Transverse colon (tissue), 4 donors: ENCODE data around the gene SLC22A15. TPM values are rescaled to one million over a fixed set of nuclear protein-coding genes. Genes with fewer than 3 reads are reported as not detected.
A peak's percentile ranks its signal among the peaks of the same experiment; 100 is the strongest.
"Not testable (repeated sequence)": the region's sequence is repeated elsewhere in the genome, so short reads cannot be mapped to it uniquely, and the experiment has no call there.

Experiments used
- DNase-seq: peaks from one replicate; pipeline ENCODE4 v3.0.0-alpha.2; 2019
- H3K27ac ChIP-seq, 4 donors: fragments of 200-600 bp; sonication (generic); 2 replicates each; pipeline ENCODE4 v1.5.1; 2016 to 2018; ENCODE audit warnings: inconsistent platforms in 4 of 4
- H3K27me3 ChIP-seq: fragments of 200-600 bp; sonication (generic); 2 replicates; pipeline ENCODE4 v1.5.1; 2017; ENCODE audit warnings: inconsistent platforms
- H3K36me3 ChIP-seq, 4 donors: fragments of 200-600 bp; sonication (generic); 2 replicates each; pipeline ENCODE4 v1.5.1; 2017 to 2019; ENCODE audit warnings: inconsistent platforms in 4 of 4
- H3K4me1 ChIP-seq, 4 donors: fragments of 200-600 bp; sonication (generic); 2 replicates each; pipeline ENCODE4 v1.5.1; 2017 to 2020; ENCODE audit warnings: inconsistent platforms in 4 of 4
- H3K4me3 ChIP-seq, 4 donors: fragments of 200-600 bp; sonication (generic); 1 replicate in 1 of 4; 2 replicates in 3 of 4; pipeline versions ENCODE4 v1.5.1 to v1.6.1; 2017 to 2019; ENCODE audit warnings: inconsistent platforms in 4 of 4
- H3K9me3 ChIP-seq, 2 donors: fragments of 200-600 bp; sonication (generic); 2 replicates each; pipeline ENCODE4 v1.5.1; 2017 to 2019; ENCODE audit warnings: inconsistent platforms in 2 of 2
- EP300 ChIP-seq: sonication (generic); formaldehyde crosslinking; IDR thresholded peaks from one replicate; pipeline ENCODE4 v1.6.1; 2017; ENCODE audit warnings: antibody characterized with exemption, low read depth
- POLR2A ChIP-seq: fragments of 450-650 bp; IDR thresholded peaks from one replicate; pipeline ENCODE4 v1.6.1; 2016; ENCODE audit warnings: antibody characterized with exemption, mild to moderate bottlenecking, moderate library complexity
- POLR2AphosphoS5 ChIP-seq, 3 donors: sonication (generic); formaldehyde crosslinking; IDR thresholded peaks; one replicate each; pipeline ENCODE4 v1.6.1; 2016; ENCODE audit warnings: antibody characterized with exemption in 3 of 3
- WGBS, 2 donors: methylation state at CpG; one replicate each; pipeline ENCODE4 v1.1.5; 2018; ENCODE audit warnings: low coverage in 1 of 2; 5-methylcytosine and 5-hydroxymethylcytosine counted together
- in situ Hi-C, 4 donors: fragments of 200-750 bp; cut with MboI; loops; one replicate each; pipeline versions ENCODE4 v1.15.0 to v1.15.1; 2017; ENCODE audit warnings: low sequenced_read_pairs in 3 of 4, low pct_ligation_motif_present in 1 of 4, low pct_unique_long_range_greater_than_20kb in 1 of 4
- intact Hi-C: fragments of 100-400 bp; cut with DNase I; formaldehyde crosslinking; loops from one replicate; pipeline ENCODE4 v1.15.1; 2023; ENCODE audit warnings: low total_unique reads
- total RNA-seq, 4 donors: library from RNA; depleted of rRNA; stranded (reverse); fragments of >200 nt; gene quantifications; one replicate each; pipeline ENCODE4 v1.1.0, GENCODE V29; 2016
- TF ChIP-seq, protein P1 (sequence below), 5 experiments: fragments of 200-600 bp in 3 of 5; fragments of 450-650 bp in 2 of 5; sonication (generic) in 3 of 5; IDR thresholded peaks; 1 replicate in 2 of 5; 2 replicates in 3 of 5; pipeline ENCODE4 v1.5.1; 2016 to 2017; ENCODE audit warnings: antibody characterized with exemption in 5 of 5, inconsistent platforms in 3 of 5, mild to moderate bottlenecking in 2 of 5, moderate library complexity in 1 of 5

Gene SLC22A15
- total RNA-seq, 4 donors from 2014 or later, result 1.9 to 5.6 (median 3.4) TPM

GRCh38 chr1:115958866-115959265 is 17.4 kb upstream of the SLC22A15 start:
- WGBS, 2 donors, result 81 to 95% methylated on average over 2 of the region's 2 CpGs
- Histone ChIP-seq H3K4me3 (no peak overlapping the region), H3K36me3 (no peaks in the 10 kb centered on the region), H3K27me3 (peaks cover 9% of the 10 kb centered on the region), H3K4me1 (no peaks in the 10 kb centered on the region), H3K9me3 (no peaks in the 10 kb centered on the region), H3K27ac (no peak overlapping the region)
- intact Hi-C loops, result no loop called here
- TF ChIP-seq EP300, result no peak
- no peak for TF ChIP-seq POLR2AphosphoS5 (IDR thresholded peaks at IDR 0.05)
- TF ChIP-seq, protein P1, sequence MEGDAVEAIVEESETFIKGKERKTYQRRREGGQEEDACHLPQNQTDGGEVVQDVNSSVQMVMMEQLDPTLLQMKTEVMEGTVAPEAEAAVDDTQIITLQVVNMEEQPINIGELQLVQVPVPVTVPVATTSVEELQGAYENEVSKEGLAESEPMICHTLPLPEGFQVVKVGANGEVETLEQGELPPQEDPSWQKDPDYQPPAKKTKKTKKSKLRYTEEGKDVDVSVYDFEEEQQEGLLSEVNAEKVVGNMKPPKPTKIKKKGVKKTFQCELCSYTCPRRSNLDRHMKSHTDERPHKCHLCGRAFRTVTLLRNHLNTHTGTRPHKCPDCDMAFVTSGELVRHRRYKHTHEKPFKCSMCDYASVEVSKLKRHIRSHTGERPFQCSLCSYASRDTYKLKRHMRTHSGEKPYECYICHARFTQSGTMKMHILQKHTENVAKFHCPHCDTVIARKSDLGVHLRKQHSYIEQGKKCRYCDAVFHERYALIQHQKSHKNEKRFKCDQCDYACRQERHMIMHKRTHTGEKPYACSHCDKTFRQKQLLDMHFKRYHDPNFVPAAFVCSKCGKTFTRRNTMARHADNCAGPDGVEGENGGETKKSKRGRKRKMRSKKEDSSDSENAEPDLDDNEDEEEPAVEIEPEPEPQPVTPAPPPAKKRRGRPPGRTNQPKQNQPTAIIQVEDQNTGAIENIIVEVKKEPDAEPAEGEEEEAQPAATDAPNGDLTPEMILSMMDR (IDR thresholded peaks at IDR 0.05), result no peak
- no peak for TF ChIP-seq POLR2A
- in situ Hi-C loops, result no loop called here
- no peak for DNase-seq

DNA sequence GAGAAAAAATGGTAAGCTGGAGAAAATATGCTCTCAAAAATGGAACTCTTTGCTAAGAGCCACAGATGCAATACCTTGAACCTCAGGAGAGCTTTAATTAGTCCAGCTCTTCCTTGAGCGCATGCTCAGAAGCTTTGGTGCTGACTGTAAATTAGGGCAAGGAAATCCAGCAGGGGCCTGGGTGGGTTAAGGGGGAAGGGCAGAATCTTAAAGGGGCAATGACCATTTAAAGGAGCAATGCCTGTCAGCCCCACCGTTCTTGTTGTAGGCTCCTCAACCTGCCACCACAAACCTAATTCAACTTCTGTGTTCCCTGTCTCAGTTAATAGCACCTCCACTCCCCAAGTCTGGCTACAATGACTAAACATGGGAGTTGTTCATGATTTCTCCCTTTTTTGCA is 6.8 kb upstream of the SLC22A15 start:
- Histone ChIP-seq H3K4me1 (no peaks in the 10 kb centered on the region), H3K9me3 (no peaks in the 10 kb centered on the region), H3K27me3 (peaks cover 13% of the 10 kb centered on the region), H3K27ac (no peak overlapping the region), H3K36me3 (no peaks in the 10 kb centered on the region), H3K4me3 (no peak overlapping the region)
- 17 to 40% methylated on average over 1 to 2 of the region's 2 CpGs for WGBS, 2 donors
- intact Hi-C loops (no loop called here), in situ Hi-C loops (no loop called here)
- no peak for DNase-seq
- no peak for TF ChIP-seq EP300
- TF ChIP-seq POLR2AphosphoS5 (IDR thresholded peaks at IDR 0.05), result no peak
- no peak for TF ChIP-seq POLR2A
- TF ChIP-seq, protein P1 (IDR thresholded peaks at IDR 0.05), result no peak

DNA sequence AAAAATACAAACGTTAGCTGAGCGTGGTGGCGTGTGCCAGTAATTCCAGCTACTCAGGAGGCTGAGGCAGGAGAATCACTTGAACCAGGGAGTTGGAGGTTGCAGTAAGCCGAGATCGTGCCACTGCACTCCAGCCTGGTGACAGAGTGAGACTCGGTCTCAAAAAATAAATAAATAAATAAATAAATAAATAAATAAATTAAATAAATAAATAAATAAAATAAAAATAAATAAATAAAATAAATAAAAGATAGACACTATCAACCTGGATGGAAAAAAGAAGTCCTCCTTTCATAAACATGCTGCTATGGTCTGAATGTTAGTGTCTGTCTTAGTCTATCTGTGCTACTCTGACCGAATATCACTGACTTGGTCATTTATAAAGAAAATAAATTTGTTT is 4.5 kb upstream of the SLC22A15 start:
- 97 to 100% methylated on average over 3 to 7 of the region's 7 CpGs for WGBS, 2 donors
- H3K4me1 ChIP-seq, in situ Hi-C loops, H3K9me3 ChIP-seq, H3K4me3 ChIP-seq, intact Hi-C loops, H3K27ac ChIP-seq, DNase-seq, H3K36me3 ChIP-seq: not testable (repeated sequence)
- H3K27me3 ChIP-seq, result peaks cover 13% of the 10 kb centered on the region

DNA sequence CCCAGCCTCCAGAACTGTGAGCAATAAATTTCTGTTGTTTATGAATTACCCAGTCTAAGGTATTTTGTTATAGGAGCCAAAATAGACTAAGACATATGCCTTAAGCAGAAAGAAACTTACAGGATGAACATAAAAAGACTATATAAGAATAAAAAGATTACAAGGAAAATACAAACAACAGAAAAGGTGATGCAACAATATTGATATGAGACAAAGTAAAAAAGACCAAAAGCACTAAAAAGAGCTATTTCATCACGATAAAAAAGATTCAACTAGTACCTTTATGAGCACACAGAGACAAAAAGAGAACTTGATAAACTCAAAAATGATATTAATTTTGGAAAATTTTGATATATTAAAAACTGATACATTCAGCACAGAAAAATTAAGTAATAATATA is 3.2 kb upstream of the SLC22A15 start:
- peaks cover 0 to 10% (median 6%) of the 10 kb centered on the region in 4 donors for H3K4me1 ChIP-seq
- in situ Hi-C loops (no loop called here), intact Hi-C loops (no loop called here)
- H3K27me3 ChIP-seq, result peaks cover 13% of the 10 kb centered on the region
- H3K9me3 ChIP-seq, result no peaks in the 10 kb centered on the region
- DNase-seq, result no peak
- TF ChIP-seq POLR2A (no peak), EP300 (no peak), POLR2AphosphoS5 (IDR thresholded peaks at IDR 0.05) (no peak)
- TF ChIP-seq, protein P1 (IDR thresholded peaks at IDR 0.05), result no peak
- H3K27ac ChIP-seq, result no peak overlapping the region
- H3K36me3 ChIP-seq, result no peaks in the 10 kb centered on the region
- H3K4me3 ChIP-seq, result no peak overlapping the region
- 71 to 92% methylated on average over 1 of the region's 1 CpG for WGBS, 2 donors

DNA sequence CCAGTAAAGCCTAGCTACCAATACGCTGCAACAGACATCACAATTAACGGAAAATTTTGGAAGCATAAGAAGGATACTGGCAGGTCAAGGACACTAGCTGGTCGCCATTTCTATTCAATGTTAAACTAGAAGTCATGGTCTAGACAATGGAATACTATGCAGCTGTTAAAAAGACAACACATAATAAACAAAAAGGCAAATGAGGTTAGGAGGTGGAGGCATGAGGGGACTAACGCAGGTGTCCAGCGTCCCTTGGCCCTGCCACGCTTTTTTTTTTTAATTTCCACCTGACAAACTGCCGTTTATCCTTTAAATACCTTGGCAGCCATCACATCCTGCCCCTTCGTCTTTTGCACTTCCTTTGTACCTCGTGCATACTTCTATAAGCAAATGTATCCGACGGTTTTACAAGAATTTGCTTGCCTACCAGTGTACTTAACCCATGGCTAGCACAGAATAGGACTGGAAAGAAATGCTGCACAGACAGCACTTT is 698 bp upstream of the SLC22A15 start:
- TF ChIP-seq EP300 (no peak), POLR2A (no peak), POLR2AphosphoS5 (IDR thresholded peaks at IDR 0.05) (no peak)
- TF ChIP-seq, protein P1 (IDR thresholded peaks at IDR 0.05), result no peak
- DNase-seq, result no peak
- peaks cover 0 to 10% (median 6%) of the 10 kb centered on the region in 4 donors for H3K4me1 ChIP-seq
- H3K4me3 ChIP-seq, result peak overlapping the region in 3 of 4 donors; percentile 57 to 83 (median 62)
- H3K36me3 ChIP-seq, result no peaks in the 10 kb centered on the region
- peak overlapping the region; percentile 74 to 86 (median 79) for H3K27ac ChIP-seq
- no peaks in the 10 kb centered on the region for H3K9me3 ChIP-seq
- in situ Hi-C loops, result loop anchor here in 1 of 4 donors (5.0 to 25.0 kb wide), 2 partner anchors 168 to 363 kb away; no protein-coding TSS in a partner anchor
- 33 to 37% methylated on average over 11 of the region's 11 CpGs for WGBS, 2 donors
- H3K27me3 ChIP-seq, result no peaks in the 10 kb centered on the region
- intact Hi-C loops, result no loop called here
